Activated CD8-positive, alpha-beta T cell treated with anti-CD3 and anti-CD28 coated beads for 36 hours (primary cell): ENCODE results near the gene SRMS. TPM values are rescaled to one million over a fixed set of nuclear protein-coding genes. Genes with fewer than 3 reads are reported as not detected.

Experiments
- ATAC-seq: fragments of 200-7000 bp; cut with Tn5 transposase; one replicate; pipeline ENCODE4 v1.10.0; 2021; ENCODE audit warnings: mild to moderate bottlenecking, moderate library complexity
- CTCF ChIA-PET: fragments of 350-600 bp; sonication (Branson Sonifier 250); formaldehyde crosslinking; loops from one replicate; lab custom pipeline; 2021; ENCODE audit warnings: antibody characterized with exemption; lab: Charles Lee
- POLR2A ChIA-PET: fragments of 350-600 bp; sonication (Branson Sonifier 250); formaldehyde crosslinking; loops from one replicate; lab custom pipeline; 2021; ENCODE audit warnings: antibody characterized with exemption; lab: Charles Lee
- DNase-seq: peaks from one replicate; pipeline ENCODE4 v3.0.0-alpha.2; 2020
- H3K27ac Mint-ChIP-seq: one replicate; pipeline ENCODE4 v1.8.0; 2021; ENCODE audit warnings: mild to moderate bottlenecking, mixed read lengths
- H3K27me3 Mint-ChIP-seq: one replicate; pipeline ENCODE4 v1.8.0; 2021; ENCODE audit warnings: mixed read lengths
- H3K36me3 Mint-ChIP-seq: one replicate; pipeline ENCODE4 v1.8.0; 2021; ENCODE audit warnings: low read depth, mixed read lengths
- H3K4me1 Mint-ChIP-seq: one replicate; pipeline ENCODE4 v1.8.0; 2021; ENCODE audit warnings: low read depth, mixed read lengths
- H3K4me3 Mint-ChIP-seq: one replicate; pipeline ENCODE4 v1.8.0; 2021; ENCODE audit warnings: mild to moderate bottlenecking, moderate library complexity, mixed read lengths
- H3K9me3 Mint-ChIP-seq: one replicate; pipeline ENCODE4 v1.8.0; 2021; ENCODE audit warnings: mixed read lengths
- intact Hi-C: fragments of 100-400 bp; cut with micrococcal nuclease; formaldehyde crosslinking; loops from one replicate; pipeline ENCODE4 v1.10.0; 2022
- total RNA-seq, 2 experiments: library from RNA; stranded (reverse); gene quantifications; one replicate each; pipeline ENCODE4 v1.2.3, GENCODE V29; 2021
- TF ChIP-seq, protein P1 (sequence below): fragments of 200-600 bp; IDR thresholded peaks from one replicate; pipeline ENCODE4 v1.8.0; 2022; ENCODE audit warnings: antibody characterized with exemption, mild to moderate bottlenecking

The SRMS gene
- total RNA-seq, 2 experiments from 2014 or later, result not detected

- Mint-ChIP-seq H3K36me3 (peaks cover 30% of the 10 kb centered on the region), H3K27ac (no peak overlapping the region), H3K4me1 (peaks cover 14% of the 10 kb centered on the region), H3K9me3 (peaks cover 6% of the 10 kb centered on the region), H3K27me3 (no peaks in the 10 kb centered on the region), H3K4me3 (no peak overlapping the region)
- DNase-seq, result no peak
- intact Hi-C loops, result no loop called here
- POLR2A ChIA-PET, result no interaction called here
- ATAC-seq, result no peak
- CTCF ChIA-PET, result interaction anchor here (1.4 kb wide), 1 partner anchor 28 kb away, joined by 3 read pairs; no protein-coding TSS in a partner anchor
- TF ChIP-seq, protein P1, sequence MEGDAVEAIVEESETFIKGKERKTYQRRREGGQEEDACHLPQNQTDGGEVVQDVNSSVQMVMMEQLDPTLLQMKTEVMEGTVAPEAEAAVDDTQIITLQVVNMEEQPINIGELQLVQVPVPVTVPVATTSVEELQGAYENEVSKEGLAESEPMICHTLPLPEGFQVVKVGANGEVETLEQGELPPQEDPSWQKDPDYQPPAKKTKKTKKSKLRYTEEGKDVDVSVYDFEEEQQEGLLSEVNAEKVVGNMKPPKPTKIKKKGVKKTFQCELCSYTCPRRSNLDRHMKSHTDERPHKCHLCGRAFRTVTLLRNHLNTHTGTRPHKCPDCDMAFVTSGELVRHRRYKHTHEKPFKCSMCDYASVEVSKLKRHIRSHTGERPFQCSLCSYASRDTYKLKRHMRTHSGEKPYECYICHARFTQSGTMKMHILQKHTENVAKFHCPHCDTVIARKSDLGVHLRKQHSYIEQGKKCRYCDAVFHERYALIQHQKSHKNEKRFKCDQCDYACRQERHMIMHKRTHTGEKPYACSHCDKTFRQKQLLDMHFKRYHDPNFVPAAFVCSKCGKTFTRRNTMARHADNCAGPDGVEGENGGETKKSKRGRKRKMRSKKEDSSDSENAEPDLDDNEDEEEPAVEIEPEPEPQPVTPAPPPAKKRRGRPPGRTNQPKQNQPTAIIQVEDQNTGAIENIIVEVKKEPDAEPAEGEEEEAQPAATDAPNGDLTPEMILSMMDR, result no peak
These were observed 22.4 kb downstream of the SRMS start for GRCh38 chr20:63525185-63525584.

DNA sequence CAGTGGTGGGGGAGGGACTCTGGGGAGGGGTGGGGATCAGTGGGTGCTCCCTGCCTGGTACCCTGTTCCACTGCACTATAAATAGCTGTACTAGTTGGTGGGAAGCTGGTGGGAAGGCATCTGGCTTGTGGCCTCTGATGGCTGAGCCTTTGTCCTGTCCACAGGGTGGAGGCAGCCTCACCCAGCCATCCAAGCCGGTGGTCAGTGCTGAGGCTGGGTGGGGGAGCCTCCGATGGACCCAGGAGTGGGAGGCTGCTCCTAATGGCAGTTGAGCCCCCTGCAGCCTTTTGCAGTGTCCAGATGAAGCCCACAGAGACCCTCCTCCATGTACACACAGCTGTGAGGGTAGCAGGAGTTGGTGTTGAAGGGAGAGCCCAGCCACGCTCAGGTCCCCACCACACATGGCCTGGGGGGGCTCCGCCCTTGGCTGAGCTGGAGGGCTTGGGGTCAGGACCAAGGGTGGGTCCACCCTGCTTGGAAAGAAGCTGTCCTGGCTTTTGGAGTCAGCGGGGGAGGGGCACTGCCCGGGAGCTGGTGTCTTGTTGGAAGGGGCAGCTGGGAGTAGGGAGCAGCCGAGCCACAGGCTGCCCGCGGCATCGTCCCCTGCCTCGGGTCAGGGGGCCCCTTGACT lies 24.5 kb downstream of the SRMS start:
- ChIA-PET CTCF (interaction anchor here (2.0 to 3.8 kb wide), 2 partner anchors 14 to 27 kb away, joined by 7 to 22 read pairs; partner anchors contain the start of gene PTK6), POLR2A (interaction anchor here (0.7 to 4.4 kb wide), 5 partner anchors 8 to 384 kb away, joined by 3 to 48 read pairs (median 3); partner anchors contain the start of genes GMEB2 and PTK6)
- intact Hi-C loops, result no loop called here
- no peak for ATAC-seq
- no peak for DNase-seq
- peak overlapping the region; percentile 63 for H3K4me3 Mint-ChIP-seq
- H3K36me3 Mint-ChIP-seq, result peaks cover 30% of the 10 kb centered on the region
- TF ChIP-seq, protein P1, result no peak
- H3K4me1 Mint-ChIP-seq, result peaks cover 14% of the 10 kb centered on the region
- H3K27me3 Mint-ChIP-seq, result no peaks in the 10 kb centered on the region
- H3K27ac Mint-ChIP-seq, result no peak overlapping the region
- H3K9me3 Mint-ChIP-seq, result peaks cover 6% of the 10 kb centered on the region

DNA sequence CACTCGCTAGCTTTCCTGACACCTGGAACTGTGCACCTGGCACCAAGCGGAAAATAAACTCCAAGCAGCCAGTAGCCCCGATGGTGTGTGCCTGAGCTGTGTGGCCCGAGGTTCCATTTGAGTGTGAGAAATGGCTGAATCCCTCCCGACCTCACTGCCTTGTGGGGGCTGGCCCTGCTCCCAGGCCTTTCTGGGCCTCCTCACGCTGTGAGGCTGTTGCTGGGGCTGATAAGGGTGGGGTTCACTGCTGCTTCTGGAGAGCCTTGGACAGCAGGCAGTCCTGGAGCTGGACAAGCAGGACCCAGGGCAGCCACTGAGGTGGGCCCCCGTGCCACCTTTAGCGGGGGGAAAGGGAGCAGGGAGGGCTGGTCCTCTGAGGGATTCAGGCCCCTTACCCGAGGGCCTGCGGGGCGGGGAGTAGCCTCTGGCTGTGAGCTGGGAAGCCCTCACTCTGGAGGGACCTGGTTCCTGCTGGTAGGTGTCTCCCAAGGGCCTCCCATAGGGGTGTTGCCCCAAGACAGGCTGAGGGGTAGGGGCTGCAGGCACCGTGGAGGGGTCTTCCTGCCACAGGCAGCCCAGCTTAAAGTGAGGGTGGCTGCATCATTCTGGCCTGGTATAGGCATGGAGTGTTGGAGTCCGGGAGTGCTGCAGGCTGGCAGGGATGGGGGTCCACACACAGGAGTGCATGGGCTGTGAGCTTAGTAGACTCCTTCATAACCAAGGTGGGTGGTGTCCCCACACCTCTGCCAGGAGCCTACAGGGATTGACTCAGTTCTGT lies 25.3 kb downstream of the SRMS start:
- POLR2A ChIA-PET, result interaction anchor here (0.7 to 4.4 kb wide), 6 partner anchors 9 to 383 kb away, joined by 3 to 48 read pairs (median 4); partner anchors contain the start of gene PTK6
- intact Hi-C loops, result no loop called here

DNA sequence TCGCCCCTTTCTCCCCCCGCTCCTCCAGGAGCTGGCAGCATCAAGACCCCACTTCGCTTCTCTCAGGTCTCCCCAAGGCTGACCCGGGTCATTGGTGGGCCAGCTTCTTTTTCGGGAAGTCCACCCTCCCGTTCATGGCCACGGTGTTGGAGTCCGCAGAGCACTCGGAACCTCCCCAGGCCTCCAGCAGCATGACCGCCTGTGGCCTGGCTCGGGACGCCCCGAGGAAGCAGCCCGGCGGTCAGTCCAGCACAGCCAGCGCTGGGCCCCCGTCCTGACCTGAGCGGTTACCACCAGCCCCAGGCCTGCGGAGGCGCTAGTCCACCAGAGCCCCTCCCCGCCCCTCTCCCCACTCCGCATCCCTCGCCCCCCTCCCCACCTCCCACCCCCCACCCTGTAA lies 25.9 kb downstream of the SRMS start:
- TF ChIP-seq, protein P1, result no peak
- no peak for ATAC-seq
- Mint-ChIP-seq H3K27me3 (no peaks in the 10 kb centered on the region), H3K9me3 (peaks cover 6% of the 10 kb centered on the region), H3K27ac (peak overlapping the region; percentile 34), H3K36me3 (peaks cover 30% of the 10 kb centered on the region), H3K4me3 (peak overlapping the region; percentile 78), H3K4me1 (peaks cover 11% of the 10 kb centered on the region)
- DNase-seq, result no peak
- intact Hi-C loops, result no loop called here
- POLR2A ChIA-PET, result interaction anchor here (0.7 to 4.4 kb wide), 15 partner anchors 7 to 215 kb away, joined by 3 to 48 read pairs (median 3); partner anchors contain the start of genes LIME1 and PTK6
- CTCF ChIA-PET, result interaction anchor here (1.0 to 3.8 kb wide), 5 partner anchors 16 to 126 kb away, joined by 3 to 22 read pairs (median 4); partner anchors contain the start of gene PTK6

More for the DNA sequence above, 25.3 kb downstream of the SRMS start:
- no peaks in the 10 kb centered on the region for H3K27me3 Mint-ChIP-seq
- H3K4me3 Mint-ChIP-seq, result peak overlapping the region; percentile 63
- TF ChIP-seq, protein P1, result no peak
- peaks cover 30% of the 10 kb centered on the region for H3K36me3 Mint-ChIP-seq
- ATAC-seq, result no peak
- H3K27ac Mint-ChIP-seq, result peak overlapping the region; percentile 24
- peaks cover 6% of the 10 kb centered on the region for H3K9me3 Mint-ChIP-seq
- DNase-seq, result no peak
- peaks cover 11% of the 10 kb centered on the region for H3K4me1 Mint-ChIP-seq
- CTCF ChIA-PET, result interaction anchor here (2.0 to 3.8 kb wide), 2 partner anchors 15 to 26 kb away, joined by 7 to 22 read pairs; partner anchors contain the start of gene PTK6
